Hepatocyte (in vitro differentiated cells): ENCODE results near the gene SLC8A1. TPM values are rescaled to one million over a fixed set of nuclear protein-coding genes. Genes with fewer than 3 reads are reported as not detected.
A peak's percentile ranks its signal among the peaks of the same experiment; 100 is the strongest.

Experiments
- DNase-seq: peaks from one replicate; pipeline ENCODE4 v3.0.0-alpha.2; 2016; ENCODE audit warnings: low spot score
- H2AFZ ChIP-seq: fragments of 200-600 bp; sonication (generic); 2 replicates; pipeline ENCODE4 v1.6.0; 2016; ENCODE audit warnings: antibody characterized with exemption, mild to moderate bottlenecking
- H3K27ac ChIP-seq: fragments of 200-600 bp; sonication (generic); 2 replicates; pipeline ENCODE4 v1.5.1; 2016; ENCODE audit warnings: mild to moderate bottlenecking
- H3K27me3 ChIP-seq: fragments of 200-600 bp; sonication (generic); 2 replicates; pipeline ENCODE4 v1.6.1; 2016
- H3K36me3 ChIP-seq: fragments of 200-600 bp; sonication (generic); replicated peaks from 2 replicates; pipeline ENCODE4 v1.5.1; 2016; ENCODE audit warnings: low read depth; ENCODE audit not compliant: insufficient read depth
- H3K4me1 ChIP-seq: fragments of 200-600 bp; sonication (generic); 2 replicates; pipeline ENCODE4 v1.5.1; 2016; ENCODE audit warnings: mild to moderate bottlenecking, moderate library complexity; ENCODE audit not compliant: insufficient read depth
- H3K4me2 ChIP-seq: fragments of 200-600 bp; sonication (generic); 2 replicates; pipeline ENCODE4 v1.6.0; 2016
- H3K4me3 ChIP-seq: fragments of 200-600 bp; sonication (generic); 2 replicates; pipeline ENCODE4 v1.5.1; 2016; ENCODE audit warnings: mild to moderate bottlenecking
- H3K79me2 ChIP-seq: fragments of 200-600 bp; sonication (generic); 2 replicates; pipeline ENCODE4 v1.6.0; 2017; ENCODE audit warnings: mild to moderate bottlenecking
- H3K9me2 ChIP-seq: fragments of 200-600 bp; sonication (generic); replicated peaks from 2 replicates; pipeline ENCODE4 v1.6.0; 2017; ENCODE audit warnings: mild to moderate bottlenecking; ENCODE audit not compliant: insufficient read depth
- H3K9me3 ChIP-seq: fragments of 200-600 bp; sonication (generic); 2 replicates; pipeline ENCODE4 v1.5.1; 2016; ENCODE audit warnings: low read depth, mild to moderate bottlenecking
- H4K20me1 ChIP-seq: fragments of 200-600 bp; sonication (generic); 2 replicates; pipeline ENCODE4 v1.6.0; 2016; ENCODE audit warnings: mild to moderate bottlenecking; ENCODE audit not compliant: insufficient read depth, poor library complexity, severe bottlenecking
- CTCF ChIP-seq: fragments of 200-600 bp; sonication (generic); IDR thresholded peaks from 2 replicates; pipeline ENCODE4 v1.5.1; 2016; ENCODE audit warnings: antibody characterized with exemption, mild to moderate bottlenecking; ENCODE audit not compliant: poor library complexity
- EZH2 ChIP-seq: fragments of 200-600 bp; sonication (generic); IDR thresholded peaks from 2 replicates; pipeline ENCODE4 v1.6.1; 2016; ENCODE audit warnings: antibody characterized with exemption, mild to moderate bottlenecking, borderline replicate concordance
- EZH2phosphoT487 ChIP-seq: fragments of 200-600 bp; sonication (generic); IDR thresholded peaks from one replicate; pipeline ENCODE4 v1.6.1; 2018; ENCODE audit warnings: antibody characterized with exemption, mild to moderate bottlenecking, low read depth, moderate library complexity; ENCODE audit not compliant: unreplicated experiment, severe bottlenecking
- WGBS: methylation state at CpG from one replicate; pipeline ENCODE4 v1.1.6; 2016; ENCODE audit warnings: low lambda C conversion rate; ENCODE audit errors: missing lambda C conversion rate; 5-methylcytosine and 5-hydroxymethylcytosine counted together
- polyA plus RNA-seq: library from polyadenylated mRNA; unstranded; fragments of >200 nt; fragmentation: Nextera tagmentation; extraction: Ambion mirVana; gene quantifications from 2 replicates; pipeline ENCODE4 v1.2.1, GENCODE V29; 2016
- total RNA-seq: library from RNA; depleted of rRNA; stranded (reverse); fragments of >200 nt; gene quantifications from 2 replicates; pipeline ENCODE4 v1.2.3, GENCODE V29; 2014

The SLC8A1 gene
- total and polyA plus RNA-seq, 2 experiments from 2014 or later = 2.2 to 8.9 TPM

GRCh38 chr2:40103590-40103989, 348.3 kb downstream of the SLC8A1 start:
- 79% methylated on average over 2 of the region's 2 CpGs for WGBS

GRCh38 chr2:40103163-40103562, 348.7 kb downstream of the SLC8A1 start:
- H3K4me3 ChIP-seq = no peak overlapping the region
- no peak overlapping the region for H2AFZ ChIP-seq
- WGBS = 60% methylated on average over 3 of the region's 3 CpGs
- H3K27ac ChIP-seq = peak overlapping the region; percentile 12
- DNase-seq = no peak
- no peaks in the 10 kb centered on the region for H3K27me3 ChIP-seq
- TF ChIP-seq EZH2 (no peak), EZH2phosphoT487 (no peak), CTCF (no peak)
- H4K20me1 ChIP-seq = no peaks in the 10 kb centered on the region
- H3K4me1 ChIP-seq = no peaks in the 10 kb centered on the region
- no peaks in the 10 kb centered on the region for H3K36me3 ChIP-seq
- no peaks in the 10 kb centered on the region for H3K79me2 ChIP-seq
- no peak overlapping the region for H3K4me2 ChIP-seq
- no peaks in the 10 kb centered on the region for H3K9me3 ChIP-seq
- H3K9me2 ChIP-seq = no peaks in the 10 kb centered on the region

More at GRCh38 chr2:40103590-40103989, 348.3 kb downstream of the SLC8A1 start:
- Histone ChIP-seq H3K79me2 (no peaks in the 10 kb centered on the region), H3K4me3 (no peak overlapping the region), H3K9me3 (no peaks in the 10 kb centered on the region), H3K4me1 (no peaks in the 10 kb centered on the region), H3K27me3 (no peaks in the 10 kb centered on the region), H4K20me1 (no peaks in the 10 kb centered on the region), H3K4me2 (no peak overlapping the region), H3K9me2 (no peaks in the 10 kb centered on the region), H3K27ac (peak overlapping the region; percentile 12), H2AFZ (no peak overlapping the region), H3K36me3 (no peaks in the 10 kb centered on the region)
- TF ChIP-seq EZH2 (no peak), EZH2phosphoT487 (no peak), CTCF (no peak)
- DNase-seq = no peak

- TF ChIP-seq EZH2 (no peak), EZH2phosphoT487 (no peak), CTCF (no peak)
- no peaks in the 10 kb centered on the region for H3K27me3 ChIP-seq
- no peak overlapping the region for H3K4me3 ChIP-seq
- H3K4me2 ChIP-seq = no peak overlapping the region
- H4K20me1 ChIP-seq = no peaks in the 10 kb centered on the region
- 87% methylated on average over 6 of the region's 6 CpGs for WGBS
- H3K79me2 ChIP-seq = no peaks in the 10 kb centered on the region
- no peak overlapping the region for H3K27ac ChIP-seq
- H2AFZ ChIP-seq = no peak overlapping the region
- H3K4me1 ChIP-seq = no peaks in the 10 kb centered on the region
- no peaks in the 10 kb centered on the region for H3K9me3 ChIP-seq
- no peaks in the 10 kb centered on the region for H3K9me2 ChIP-seq
- no peaks in the 10 kb centered on the region for H3K36me3 ChIP-seq
- no peak for DNase-seq
Measured at GRCh38 chr2:40102447-40102846, 349.4 kb downstream of the SLC8A1 start.

- Histone ChIP-seq H3K79me2 (no peaks in the 10 kb centered on the region), H2AFZ (no peak overlapping the region), H4K20me1 (no peaks in the 10 kb centered on the region), H3K9me2 (no peaks in the 10 kb centered on the region), H3K9me3 (no peaks in the 10 kb centered on the region), H3K4me2 (no peak overlapping the region), H3K36me3 (no peaks in the 10 kb centered on the region), H3K4me3 (no peak overlapping the region), H3K4me1 (no peaks in the 10 kb centered on the region), H3K27ac (no peak overlapping the region), H3K27me3 (no peaks in the 10 kb centered on the region)
- no peak for DNase-seq
- WGBS = 4% methylated on average over 1 of the region's 1 CpG
- TF ChIP-seq CTCF (no peak), EZH2phosphoT487 (no peak), EZH2 (no peak)
Measured at GRCh38 chr2:40101131-40101575, 350.7 kb downstream of the SLC8A1 start.
